GM23338 (cell line): ENCODE data around the gene PCBP2. TPM values are rescaled to one million over a fixed set of nuclear protein-coding genes. Genes with fewer than 3 reads are reported as not detected.

Source experiments
- ATAC-seq: fragments of 200-7000 bp; cut with Tn5 transposase; 3 replicates; pipeline ENCODE4 v1.9.1; 2020
- DNase-seq: peaks from one replicate; pipeline ENCODE4 v3.0.0-alpha.2; 2015; ENCODE audit warnings: low spot score
- H2AFZ ChIP-seq: fragments of 200-600 bp; sonication (generic); 2 replicates; pipeline ENCODE4 v1.8.0; 2016; ENCODE audit warnings: antibody characterized with exemption, mild to moderate bottlenecking, moderate library complexity
- H3F3A ChIP-seq: fragments of 200-600 bp; sonication (generic); replicated peaks from 2 replicates; pipeline ENCODE4 v1.8.0; 2017; ENCODE audit warnings: antibody characterized with exemption, mixed run types, low read depth
- H3K27ac ChIP-seq: fragments of 200-600 bp; sonication (generic); 2 replicates; pipeline ENCODE4 v1.6.1; 2016; ENCODE audit warnings: low read depth
- H3K27me3 ChIP-seq: fragments of 200-600 bp; sonication (generic); 2 replicates; pipeline ENCODE4 v1.8.0; 2016; ENCODE audit warnings: mild to moderate bottlenecking, mixed run types, moderate library complexity; ENCODE audit not compliant: insufficient read depth
- H3K36me3 ChIP-seq: fragments of 200-600 bp; sonication (generic); 2 replicates; pipeline ENCODE4 v1.8.0; 2016; ENCODE audit warnings: mild to moderate bottlenecking; ENCODE audit not compliant: insufficient read depth
- H3K4me1 ChIP-seq: fragments of 200-600 bp; sonication (generic); 2 replicates; pipeline ENCODE4 v1.8.0; 2016; ENCODE audit warnings: mild to moderate bottlenecking, moderate library complexity; ENCODE audit not compliant: insufficient read depth
- H3K4me2 ChIP-seq: fragments of 200-600 bp; sonication (generic); 2 replicates; pipeline ENCODE4 v1.7.1; 2017; ENCODE audit warnings: mixed run types
- H3K4me3 ChIP-seq: fragments of 200-600 bp; sonication (generic); 2 replicates; pipeline ENCODE4 v1.6.1; 2016; ENCODE audit warnings: mixed run types
- H3K79me2 ChIP-seq: fragments of 200-600 bp; sonication (generic); replicated peaks from 2 replicates; pipeline ENCODE4 v1.8.0; 2017; ENCODE audit warnings: mild to moderate bottlenecking; ENCODE audit not compliant: insufficient read depth
- H3K9me2 ChIP-seq: fragments of 200-600 bp; sonication (generic); 2 replicates; pipeline ENCODE4 v1.8.0; 2017; ENCODE audit not compliant: insufficient read depth
- H4K20me1 ChIP-seq: fragments of 200-600 bp; sonication (generic); replicated peaks from 2 replicates; pipeline ENCODE4 v1.8.0; 2017; ENCODE audit warnings: mild to moderate bottlenecking; ENCODE audit not compliant: insufficient read depth
- H3K27ac Mint-ChIP-seq: 2 replicates; pipeline ENCODE4 v1.8.0; 2020; ENCODE audit warnings: inconsistent platforms, mild to moderate bottlenecking, moderate library complexity, mixed read lengths
- H3K27me3 Mint-ChIP-seq: 3 replicates; pipeline ENCODE4 v1.8.0; 2022; ENCODE audit warnings: low read depth, mild to moderate bottlenecking, moderate library complexity, mixed read lengths, inconsistent platforms; ENCODE audit not compliant: insufficient read depth, poor library complexity
- H3K36me3 Mint-ChIP-seq: 3 replicates; pipeline ENCODE4 v1.8.0; 2021; ENCODE audit warnings: low read depth, mild to moderate bottlenecking, inconsistent platforms, moderate library complexity, mixed read lengths
- H3K4me1 Mint-ChIP-seq: 3 replicates; pipeline ENCODE4 v1.8.0; 2020; ENCODE audit warnings: mild to moderate bottlenecking, inconsistent platforms, mixed read lengths
- H3K4me3 Mint-ChIP-seq: 3 replicates; pipeline ENCODE4 v1.8.0; 2021; ENCODE audit warnings: moderate library complexity, mild to moderate bottlenecking, inconsistent platforms, mixed read lengths
- H3K9me3 Mint-ChIP-seq: 3 replicates; pipeline ENCODE4 v1.8.0; 2020; ENCODE audit warnings: moderate library complexity, mild to moderate bottlenecking, inconsistent platforms, mixed read lengths
- CTCF ChIP-seq, 2 experiments: fragments of 200-600 bp in 1 of 2; sonication (generic) in 1 of 2; conservative IDR thresholded peaks; 2 replicates each; pipeline versions ENCODE4 v1.5.1 to v1.6.1; 2016 to 2017; ENCODE audit warnings: antibody characterized with exemption in 2 of 2, low read depth in 2 of 2, mild to moderate bottlenecking in 2 of 2, moderate library complexity in 1 of 2
- EZH2 ChIP-seq: fragments of 200-600 bp; sonication (generic); IDR thresholded peaks from one replicate; pipeline ENCODE4 v1.8.0; 2017; ENCODE audit warnings: antibody characterized with exemption, mild to moderate bottlenecking, low read depth; ENCODE audit not compliant: unreplicated experiment
- EZH2phosphoT487 ChIP-seq: fragments of 200-600 bp; sonication (generic); IDR thresholded peaks from one replicate; pipeline ENCODE4 v1.8.1; 2018; ENCODE audit warnings: antibody characterized with exemption; ENCODE audit not compliant: unreplicated experiment
- JUNB ChIP-seq: IDR thresholded peaks from one replicate; pipeline ENCODE4 v1.6.1; 2016; ENCODE audit warnings: antibody characterized with exemption; ENCODE audit not compliant: unreplicated experiment
- STAT1 ChIP-seq: IDR thresholded peaks from one replicate; pipeline ENCODE4 v1.6.1; 2016; ENCODE audit warnings: antibody characterized with exemption; ENCODE audit not compliant: unreplicated experiment
- ZNF114 ChIP-seq: fragments of 250-450 bp; sonication (Bioruptor Pico); IDR thresholded peaks from 2 replicates; pipeline ENCODE4 v1.5.0; 2020; ENCODE audit warnings: mild to moderate bottlenecking, moderate library complexity
- ZNF331 ChIP-seq: fragments of 250-450 bp; sonication (Bioruptor Pico); IDR thresholded peaks from 2 replicates; pipeline ENCODE4 v1.5.0; 2020; ENCODE audit warnings: low read depth, mild to moderate bottlenecking, moderate library complexity
- ZNF462 ChIP-seq: fragments of 250-450 bp; sonication (Bioruptor Pico); IDR thresholded peaks from 2 replicates; pipeline ENCODE4 v1.5.0; 2020; ENCODE audit warnings: mild to moderate bottlenecking, moderate library complexity
- polyA plus RNA-seq: library from polyadenylated mRNA; unstranded; fragments of >200 nt; fragmentation: Nextera tagmentation; extraction: Ambion mirVana; gene quantifications from 2 replicates; pipeline ENCODE4 v1.2.1, GENCODE V29; 2016
- total RNA-seq: library from RNA; depleted of rRNA; stranded (reverse); fragments of >200 nt; shearing (Covaris generic); gene quantifications from 2 replicates; pipeline ENCODE4 v1.2.3, GENCODE V29; 2014
- TF ChIP-seq, protein P1 (sequence below): IDR thresholded peaks from one replicate; pipeline ENCODE4 v1.6.1; 2018; ENCODE audit warnings: antibody characterized with exemption; ENCODE audit not compliant: unreplicated experiment

PCBP2 gene
- total and polyA plus RNA-seq, 2 experiments from 2014 or later, result 397 to 676 TPM

GRCh38 chr12:53464685-53465418 is 12.9 kb downstream of the PCBP2 start:
- DNase-seq (no peak), ATAC-seq (peak; percentile 17; the same call in 2 of the 3 replicates)
- peaks cover 97% of the 10 kb centered on the region for H3K36me3 ChIP-seq
- H3K27me3 ChIP-seq, result no peaks in the 10 kb centered on the region
- Mint-ChIP-seq H3K27me3 (no peaks in the 10 kb centered on the region), H3K9me3 (no peaks in the 10 kb centered on the region), H3K36me3 (peaks cover 100% of the 10 kb centered on the region), H3K4me1 (peaks cover 47% of the 10 kb centered on the region), H3K4me3 (no peak overlapping the region), H3K27ac (no peak overlapping the region)
- no peaks in the 10 kb centered on the region for H3K9me2 ChIP-seq
- H3K4me3 ChIP-seq, result no peak overlapping the region
- peaks cover 62% of the 10 kb centered on the region for H3F3A ChIP-seq
- H4K20me1 ChIP-seq, result peaks cover 90% of the 10 kb centered on the region
- H3K79me2 ChIP-seq, result peaks cover 88% of the 10 kb centered on the region
- H3K4me2 ChIP-seq, result no peak overlapping the region
- TF ChIP-seq ZNF331 (CRISPR knock-in tag), result no peak
- no peak for TF ChIP-seq EZH2phosphoT487
- H2AFZ ChIP-seq, result no peak overlapping the region
- peaks cover 11% of the 10 kb centered on the region; the same call in 1 of the 2 replicates for H3K4me1 ChIP-seq
- peak overlapping the region; percentile 67 for H3K27ac ChIP-seq

DNA sequence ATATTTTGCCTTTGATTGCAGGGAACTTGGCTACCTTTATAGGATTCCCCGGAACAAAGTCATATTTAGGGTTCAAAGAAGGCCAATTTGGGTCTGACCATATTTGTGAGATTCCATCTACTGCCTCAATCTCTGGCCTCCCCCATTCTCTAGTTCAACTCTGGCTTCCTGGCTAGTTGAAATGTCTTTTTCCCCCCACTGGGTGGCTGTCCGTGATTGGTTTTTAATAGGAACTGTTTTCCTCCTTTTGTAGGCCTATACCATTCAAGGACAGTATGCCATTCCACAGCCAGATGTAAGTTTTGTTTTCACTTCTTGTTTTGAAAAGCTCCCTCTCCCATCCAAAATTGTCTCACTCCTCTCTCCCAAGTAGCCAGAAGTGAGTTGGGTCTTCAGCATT is 13.8 kb downstream of the PCBP2 start:
- H3K4me3 Mint-ChIP-seq, result no peak overlapping the region
- TF ChIP-seq CTCF (conservative IDR thresholded peaks at IDR 0.05; ENCODE audit: low read depth in 2 of 2), result no peak
- TF ChIP-seq EZH2, result no peak
- no peak for TF ChIP-seq JUNB
- TF ChIP-seq, protein P1, sequence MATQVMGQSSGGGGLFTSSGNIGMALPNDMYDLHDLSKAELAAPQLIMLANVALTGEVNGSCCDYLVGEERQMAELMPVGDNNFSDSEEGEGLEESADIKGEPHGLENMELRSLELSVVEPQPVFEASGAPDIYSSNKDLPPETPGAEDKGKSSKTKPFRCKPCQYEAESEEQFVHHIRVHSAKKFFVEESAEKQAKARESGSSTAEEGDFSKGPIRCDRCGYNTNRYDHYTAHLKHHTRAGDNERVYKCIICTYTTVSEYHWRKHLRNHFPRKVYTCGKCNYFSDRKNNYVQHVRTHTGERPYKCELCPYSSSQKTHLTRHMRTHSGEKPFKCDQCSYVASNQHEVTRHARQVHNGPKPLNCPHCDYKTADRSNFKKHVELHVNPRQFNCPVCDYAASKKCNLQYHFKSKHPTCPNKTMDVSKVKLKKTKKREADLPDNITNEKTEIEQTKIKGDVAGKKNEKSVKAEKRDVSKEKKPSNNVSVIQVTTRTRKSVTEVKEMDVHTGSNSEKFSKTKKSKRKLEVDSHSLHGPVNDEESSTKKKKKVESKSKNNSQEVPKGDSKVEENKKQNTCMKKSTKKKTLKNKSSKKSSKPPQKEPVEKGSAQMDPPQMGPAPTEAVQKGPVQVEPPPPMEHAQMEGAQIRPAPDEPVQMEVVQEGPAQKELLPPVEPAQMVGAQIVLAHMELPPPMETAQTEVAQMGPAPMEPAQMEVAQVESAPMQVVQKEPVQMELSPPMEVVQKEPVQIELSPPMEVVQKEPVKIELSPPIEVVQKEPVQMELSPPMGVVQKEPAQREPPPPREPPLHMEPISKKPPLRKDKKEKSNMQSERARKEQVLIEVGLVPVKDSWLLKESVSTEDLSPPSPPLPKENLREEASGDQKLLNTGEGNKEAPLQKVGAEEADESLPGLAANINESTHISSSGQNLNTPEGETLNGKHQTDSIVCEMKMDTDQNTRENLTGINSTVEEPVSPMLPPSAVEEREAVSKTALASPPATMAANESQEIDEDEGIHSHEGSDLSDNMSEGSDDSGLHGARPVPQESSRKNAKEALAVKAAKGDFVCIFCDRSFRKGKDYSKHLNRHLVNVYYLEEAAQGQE, result no peak
- no peak for TF ChIP-seq STAT1
- no peak for TF ChIP-seq ZNF462
- no peak for TF ChIP-seq EZH2phosphoT487
- no peak for TF ChIP-seq ZNF114 (CRISPR knock-in tag)

More for the DNA sequence above, 13.8 kb downstream of the PCBP2 start:
- peaks cover 100% of the 10 kb centered on the region for H3K36me3 Mint-ChIP-seq
- H3K27ac Mint-ChIP-seq, result no peak overlapping the region
- Histone ChIP-seq H3K4me2 (no peak overlapping the region), H3K27ac (peak overlapping the region; percentile 24; the same call in 1 of the 2 replicates), H3K4me1 (peaks cover 11% of the 10 kb centered on the region; the same call in 1 of the 2 replicates), H2AFZ (no peak overlapping the region), H3K36me3 (peaks cover 96% of the 10 kb centered on the region), H3F3A (peaks cover 61% of the 10 kb centered on the region), H3K27me3 (no peaks in the 10 kb centered on the region), H3K9me2 (no peaks in the 10 kb centered on the region), H3K79me2 (peaks cover 83% of the 10 kb centered on the region), H4K20me1 (peaks cover 88% of the 10 kb centered on the region), H3K4me3 (no peak overlapping the region)
- DNase-seq (no peak), ATAC-seq (no peak)
- H3K4me1 Mint-ChIP-seq, result peaks cover 38% of the 10 kb centered on the region
- no peaks in the 10 kb centered on the region for H3K27me3 Mint-ChIP-seq
- H3K9me3 Mint-ChIP-seq, result no peaks in the 10 kb centered on the region
